Panc1 (cell line): Measurements from ENCODE around the gene FARP2. TPM values are rescaled to one million over a fixed set of nuclear protein-coding genes. Genes with fewer than 3 reads are reported as not detected.
"Not testable (repeated sequence)": the region's sequence is repeated elsewhere in the genome, so short reads cannot be mapped to it uniquely, and the experiment has no call there.

Source experiments
- ATAC-seq: fragments of 200-7000 bp; cut with Tn5 transposase; 2 replicates; pipeline ENCODE4 v1.9.1; 2020; ENCODE audit warnings: mild to moderate bottlenecking, moderate library complexity
- BruUV-seq: library from RNA; stranded (reverse); fragments of 400-500 nt; replicated peaks from 2 replicates; lab custom pipeline; 2021; lab: Mats Ljungman, UMichigan
- CTCF ChIA-PET: fragments of 300-600 bp; sonication (Branson Sonifier 250); formaldehyde crosslinking; loops from one replicate; lab custom pipeline; 2022; ENCODE audit warnings: antibody characterized with exemption; lab: Charles Lee
- POLR2A ChIA-PET: fragments of 300-600 bp; sonication (Branson Sonifier 250); formaldehyde crosslinking; loops from one replicate; lab custom pipeline; 2022; ENCODE audit warnings: antibody characterized with exemption; lab: Charles Lee
- DNase-seq: peaks from one replicate; pipeline ENCODE4 v3.0.0-alpha.2; 2010; ENCODE audit warnings: low read depth, low spot score
- H3K27ac ChIP-seq: 2 replicates; pipeline ENCODE4 v1.5.1; 2011; ENCODE audit warnings: mild to moderate bottlenecking, low read length, inconsistent platforms
- H3K27me3 ChIP-seq: fragments of 200-500 bp; sonication (Bioruptor generic); 2 replicates; pipeline ENCODE4 v1.6.0; 2014; ENCODE audit warnings: low read length, inconsistent platforms; ENCODE audit not compliant: control insufficient read depth, insufficient read depth
- H3K36me3 ChIP-seq: fragments of 200-500 bp; sonication (Bioruptor generic); 2 replicates; pipeline ENCODE4 v1.5.1; 2014; ENCODE audit warnings: inconsistent platforms, mild to moderate bottlenecking, low read length, moderate library complexity; ENCODE audit not compliant: control insufficient read depth, insufficient read depth
- H3K4me1 ChIP-seq: 2 replicates; pipeline ENCODE4 v1.5.1; 2011; ENCODE audit warnings: inconsistent platforms, mild to moderate bottlenecking, low read length, moderate library complexity; ENCODE audit not compliant: control insufficient read depth, insufficient read depth
- H3K4me3 ChIP-seq, 2 experiments: 2 replicates each; pipeline ENCODE4 v1.5.1; 2011 to 2012; ENCODE audit warnings: low read depth in 2 of 2, low read length in 2 of 2, mild to moderate bottlenecking in 2 of 2, inconsistent platforms in 1 of 2, moderate library complexity in 1 of 2
- H3K9me3 ChIP-seq: fragments of 200-500 bp; sonication (Bioruptor generic); 2 replicates; pipeline ENCODE4 v1.5.1; 2014; ENCODE audit warnings: low read depth, mild to moderate bottlenecking, inconsistent platforms, low read length, moderate library complexity; ENCODE audit not compliant: control insufficient read depth, insufficient read depth
- POLR2AphosphoS5 ChIP-seq: IDR thresholded peaks from 2 replicates; pipeline ENCODE4 v1.6.1; 2012; ENCODE audit warnings: mild to moderate bottlenecking, low read depth, low read length, moderate library complexity
- SIN3A ChIP-seq: IDR thresholded peaks from 2 replicates; pipeline ENCODE4 v1.6.1; 2012; ENCODE audit warnings: low read depth, mild to moderate bottlenecking, low read length, moderate library complexity, borderline replicate concordance; ENCODE audit not compliant: insufficient read depth
- TCF7L2 ChIP-seq: IDR thresholded peaks from 2 replicates; pipeline ENCODE4 v1.6.1; 2011; ENCODE audit warnings: mild to moderate bottlenecking, low read depth, low read length, inconsistent platforms
- in situ Hi-C: cut with HindIII; loops from 2 replicates; pipeline ENCODE4 v1.10.0; 2016; ENCODE audit warnings: low sequenced_read_pairs, low pct_unique_long_range_greater_than_20kb
- intact Hi-C: fragments of 100-400 bp; cut with micrococcal nuclease; formaldehyde crosslinking; loops from one replicate; pipeline ENCODE4 v1.10.0; 2022; ENCODE audit not compliant: unreplicated experiment
- total RNA-seq: library from RNA; stranded (reverse); gene quantifications from one replicate; pipeline ENCODE4 v1.2.1, GENCODE V29; 2021; ENCODE audit not compliant: unreplicated experiment
- TF ChIP-seq, protein P1 (sequence below): fragments of 450-650 bp; IDR thresholded peaks from 2 replicates; pipeline ENCODE4 v1.5.1; 2017; ENCODE audit warnings: mild to moderate bottlenecking
- TF ChIP-seq, protein P2 (sequence below), 2 experiments: IDR thresholded peaks; 2 replicates each; pipeline ENCODE4 v1.6.1; 2011 to 2012; ENCODE audit warnings: low read depth in 2 of 2, control low read depth in 1 of 2, low read length in 1 of 2, mild to moderate bottlenecking in 1 of 2, moderate library complexity in 1 of 2; ENCODE audit not compliant: insufficient read depth in 1 of 2

The FARP2 gene
- total RNA-seq, 1 experiment from 2014 or later, result 80.3 TPM

DNA sequence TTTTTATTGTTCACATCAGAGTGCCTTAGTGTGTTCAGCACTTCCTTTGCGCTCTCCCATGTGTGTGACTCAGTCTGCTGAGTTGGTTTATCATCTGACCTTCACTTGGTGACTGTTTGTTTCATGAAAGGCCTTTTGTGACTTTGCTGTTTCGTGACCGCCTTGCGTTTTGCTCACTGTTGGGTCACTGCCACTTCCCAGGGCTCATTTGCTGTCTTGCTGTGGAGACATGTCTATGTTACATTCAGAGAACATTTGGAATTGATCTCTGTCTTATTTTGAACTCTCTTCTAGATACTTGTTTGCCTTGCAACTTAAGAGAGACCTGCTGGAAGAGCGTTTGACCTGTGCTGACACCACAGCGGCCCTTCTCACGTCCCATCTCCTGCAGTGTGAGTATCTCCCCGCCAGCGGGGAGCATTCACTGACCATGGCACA lies 54.7 kb downstream of the FARP2 start:
- Histone ChIP-seq H3K36me3 (peaks cover 9% of the 10 kb centered on the region; the same call in 1 of the 2 replicates), H3K9me3 (no peaks in the 10 kb centered on the region), H3K4me3 (no peak overlapping the region), H3K27me3 (no peaks in the 10 kb centered on the region), H3K4me1 (no peaks in the 10 kb centered on the region), H3K27ac (no peak overlapping the region)
- in situ Hi-C loops (no loop called here), intact Hi-C loops (no loop called here)
- POLR2A ChIA-PET, result no interaction called here
- ATAC-seq (peak; percentile 88), DNase-seq (peak; percentile 64)
- BruUV-seq, result no TSS peak
- CTCF ChIA-PET, result no interaction called here
- TF ChIP-seq TCF7L2 (no peak), SIN3A (no peak)

DNA sequence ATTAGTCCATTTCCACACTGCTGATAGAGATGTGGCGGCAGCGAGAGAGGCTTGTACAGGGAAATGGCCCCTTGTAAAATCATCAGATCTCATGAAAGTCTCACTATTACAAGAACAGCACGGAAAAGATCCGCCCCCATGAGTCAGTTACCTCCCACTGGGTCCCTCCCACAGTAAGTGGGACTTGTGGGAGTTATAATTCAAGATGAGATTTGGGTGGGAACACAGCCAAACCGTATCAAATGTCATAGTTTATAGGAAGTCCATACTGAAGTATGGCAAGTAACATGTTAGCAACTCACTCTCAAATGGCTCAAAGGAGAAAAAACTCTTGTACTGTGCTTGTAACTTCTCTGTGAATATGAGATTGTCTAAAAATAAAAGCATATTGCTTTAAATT lies 56.1 kb downstream of the FARP2 start:
- in situ Hi-C loops (no loop called here), intact Hi-C loops (no loop called here)
- Histone ChIP-seq H3K9me3 (no peaks in the 10 kb centered on the region), H3K27me3 (no peaks in the 10 kb centered on the region), H3K27ac (no peak overlapping the region), H3K36me3 (peaks cover 9% of the 10 kb centered on the region; the same call in 1 of the 2 replicates), H3K4me3 (no peak overlapping the region), H3K4me1 (no peaks in the 10 kb centered on the region)
- ChIA-PET POLR2A (no interaction called here), CTCF (no interaction called here)
- DNase-seq, result no peak
- no peak for ATAC-seq
- BruUV-seq, result no TSS peak
- TF ChIP-seq SIN3A (no peak), POLR2AphosphoS5 (no peak), TCF7L2 (no peak)
- TF ChIP-seq, protein P1, sequence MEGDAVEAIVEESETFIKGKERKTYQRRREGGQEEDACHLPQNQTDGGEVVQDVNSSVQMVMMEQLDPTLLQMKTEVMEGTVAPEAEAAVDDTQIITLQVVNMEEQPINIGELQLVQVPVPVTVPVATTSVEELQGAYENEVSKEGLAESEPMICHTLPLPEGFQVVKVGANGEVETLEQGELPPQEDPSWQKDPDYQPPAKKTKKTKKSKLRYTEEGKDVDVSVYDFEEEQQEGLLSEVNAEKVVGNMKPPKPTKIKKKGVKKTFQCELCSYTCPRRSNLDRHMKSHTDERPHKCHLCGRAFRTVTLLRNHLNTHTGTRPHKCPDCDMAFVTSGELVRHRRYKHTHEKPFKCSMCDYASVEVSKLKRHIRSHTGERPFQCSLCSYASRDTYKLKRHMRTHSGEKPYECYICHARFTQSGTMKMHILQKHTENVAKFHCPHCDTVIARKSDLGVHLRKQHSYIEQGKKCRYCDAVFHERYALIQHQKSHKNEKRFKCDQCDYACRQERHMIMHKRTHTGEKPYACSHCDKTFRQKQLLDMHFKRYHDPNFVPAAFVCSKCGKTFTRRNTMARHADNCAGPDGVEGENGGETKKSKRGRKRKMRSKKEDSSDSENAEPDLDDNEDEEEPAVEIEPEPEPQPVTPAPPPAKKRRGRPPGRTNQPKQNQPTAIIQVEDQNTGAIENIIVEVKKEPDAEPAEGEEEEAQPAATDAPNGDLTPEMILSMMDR, result no peak
- TF ChIP-seq, protein P2, sequence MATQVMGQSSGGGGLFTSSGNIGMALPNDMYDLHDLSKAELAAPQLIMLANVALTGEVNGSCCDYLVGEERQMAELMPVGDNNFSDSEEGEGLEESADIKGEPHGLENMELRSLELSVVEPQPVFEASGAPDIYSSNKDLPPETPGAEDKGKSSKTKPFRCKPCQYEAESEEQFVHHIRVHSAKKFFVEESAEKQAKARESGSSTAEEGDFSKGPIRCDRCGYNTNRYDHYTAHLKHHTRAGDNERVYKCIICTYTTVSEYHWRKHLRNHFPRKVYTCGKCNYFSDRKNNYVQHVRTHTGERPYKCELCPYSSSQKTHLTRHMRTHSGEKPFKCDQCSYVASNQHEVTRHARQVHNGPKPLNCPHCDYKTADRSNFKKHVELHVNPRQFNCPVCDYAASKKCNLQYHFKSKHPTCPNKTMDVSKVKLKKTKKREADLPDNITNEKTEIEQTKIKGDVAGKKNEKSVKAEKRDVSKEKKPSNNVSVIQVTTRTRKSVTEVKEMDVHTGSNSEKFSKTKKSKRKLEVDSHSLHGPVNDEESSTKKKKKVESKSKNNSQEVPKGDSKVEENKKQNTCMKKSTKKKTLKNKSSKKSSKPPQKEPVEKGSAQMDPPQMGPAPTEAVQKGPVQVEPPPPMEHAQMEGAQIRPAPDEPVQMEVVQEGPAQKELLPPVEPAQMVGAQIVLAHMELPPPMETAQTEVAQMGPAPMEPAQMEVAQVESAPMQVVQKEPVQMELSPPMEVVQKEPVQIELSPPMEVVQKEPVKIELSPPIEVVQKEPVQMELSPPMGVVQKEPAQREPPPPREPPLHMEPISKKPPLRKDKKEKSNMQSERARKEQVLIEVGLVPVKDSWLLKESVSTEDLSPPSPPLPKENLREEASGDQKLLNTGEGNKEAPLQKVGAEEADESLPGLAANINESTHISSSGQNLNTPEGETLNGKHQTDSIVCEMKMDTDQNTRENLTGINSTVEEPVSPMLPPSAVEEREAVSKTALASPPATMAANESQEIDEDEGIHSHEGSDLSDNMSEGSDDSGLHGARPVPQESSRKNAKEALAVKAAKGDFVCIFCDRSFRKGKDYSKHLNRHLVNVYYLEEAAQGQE (IDR thresholded peaks at IDR 0.05; ENCODE audit: insufficient read depth in 1 of 2, low read depth in 2 of 2, low read length in 1 of 2), result no peak

DNA sequence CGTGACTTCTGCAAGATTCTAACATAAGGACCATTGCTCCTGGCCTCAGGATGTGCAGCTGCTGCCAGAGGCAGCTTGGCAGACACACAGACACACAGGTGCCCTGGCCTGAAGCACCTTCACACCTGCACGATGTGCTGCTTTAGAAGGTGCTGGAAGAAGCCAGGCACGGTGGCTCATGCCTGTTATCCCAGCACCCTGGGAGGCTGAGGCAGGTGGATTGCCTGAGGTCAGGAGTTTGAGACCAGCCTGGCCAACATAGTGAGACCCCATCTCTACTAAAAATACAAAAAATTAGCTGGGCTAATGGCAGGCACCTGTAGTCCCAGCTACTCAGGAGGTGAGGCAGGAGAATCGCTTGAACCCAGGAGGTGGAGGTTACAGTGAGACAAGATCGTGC lies 57.4 kb downstream of the FARP2 start:
- H3K36me3 ChIP-seq, CTCF ChIA-PET, H3K27ac ChIP-seq, ATAC-seq, H3K4me3 ChIP-seq, POLR2A ChIA-PET, H3K9me3 ChIP-seq, in situ Hi-C loops, BruUV-seq, DNase-seq, intact Hi-C loops, H3K4me1 ChIP-seq, H3K27me3 ChIP-seq: not testable (repeated sequence)
